HFF-Myc (cell line): Measurements from ENCODE around the gene LSAMP.

Source experiments
- DNase-seq: peaks from one replicate; pipeline ENCODE4 v3.0.0-alpha.2; 2011; ENCODE audit warnings: low read depth; ENCODE audit errors: extremely low read depth
- H3K4me3 ChIP-seq: replicated peaks from 2 replicates; pipeline ENCODE4 v1.5.1; 2011; ENCODE audit warnings: low read depth, mild to moderate bottlenecking, control low read depth, low read length
- TF ChIP-seq, protein P1 (sequence below): IDR thresholded peaks from 2 replicates; pipeline ENCODE4 v1.5.1; 2012; ENCODE audit warnings: mild to moderate bottlenecking, low read depth, low read length, control low read depth; ENCODE audit errors: missing control alignments

Gene LSAMP

DNA sequence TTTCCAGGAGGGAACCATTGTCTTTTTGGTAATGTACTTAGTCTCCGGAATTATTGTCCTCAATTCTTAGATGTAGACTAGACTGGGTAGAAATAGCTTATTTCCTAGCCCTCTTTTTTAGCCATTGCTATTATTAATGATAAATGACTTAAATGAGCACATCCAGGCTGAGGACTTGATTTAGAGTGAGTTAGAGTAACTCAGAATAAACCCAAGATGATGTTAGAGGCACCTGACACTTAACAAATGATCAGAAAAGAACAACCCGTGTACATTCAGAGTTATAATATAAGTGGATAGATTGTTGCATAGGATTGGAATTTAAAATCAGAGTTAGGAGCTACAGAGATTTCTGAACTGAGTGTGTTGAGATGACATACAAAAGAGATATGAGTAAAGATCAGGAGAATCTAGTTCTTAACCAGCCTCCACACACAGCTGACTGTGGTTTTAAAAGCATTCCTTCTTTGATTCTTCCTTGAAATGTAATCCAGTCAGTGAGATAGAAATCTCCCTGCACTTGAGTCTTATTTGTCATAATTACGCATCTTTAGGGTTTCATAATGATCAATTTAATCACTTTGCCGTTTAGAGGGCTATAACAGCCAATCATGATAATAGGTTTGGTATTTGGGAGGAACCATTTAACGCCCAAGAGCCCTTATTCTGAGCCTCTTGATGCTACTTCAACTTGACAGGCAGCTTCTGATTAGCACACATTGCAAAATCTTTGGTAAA is 455.4 kb downstream of the LSAMP start:
- no peak overlapping the region for H3K4me3 ChIP-seq
- DNase-seq: no peak
- TF ChIP-seq, protein P1, sequence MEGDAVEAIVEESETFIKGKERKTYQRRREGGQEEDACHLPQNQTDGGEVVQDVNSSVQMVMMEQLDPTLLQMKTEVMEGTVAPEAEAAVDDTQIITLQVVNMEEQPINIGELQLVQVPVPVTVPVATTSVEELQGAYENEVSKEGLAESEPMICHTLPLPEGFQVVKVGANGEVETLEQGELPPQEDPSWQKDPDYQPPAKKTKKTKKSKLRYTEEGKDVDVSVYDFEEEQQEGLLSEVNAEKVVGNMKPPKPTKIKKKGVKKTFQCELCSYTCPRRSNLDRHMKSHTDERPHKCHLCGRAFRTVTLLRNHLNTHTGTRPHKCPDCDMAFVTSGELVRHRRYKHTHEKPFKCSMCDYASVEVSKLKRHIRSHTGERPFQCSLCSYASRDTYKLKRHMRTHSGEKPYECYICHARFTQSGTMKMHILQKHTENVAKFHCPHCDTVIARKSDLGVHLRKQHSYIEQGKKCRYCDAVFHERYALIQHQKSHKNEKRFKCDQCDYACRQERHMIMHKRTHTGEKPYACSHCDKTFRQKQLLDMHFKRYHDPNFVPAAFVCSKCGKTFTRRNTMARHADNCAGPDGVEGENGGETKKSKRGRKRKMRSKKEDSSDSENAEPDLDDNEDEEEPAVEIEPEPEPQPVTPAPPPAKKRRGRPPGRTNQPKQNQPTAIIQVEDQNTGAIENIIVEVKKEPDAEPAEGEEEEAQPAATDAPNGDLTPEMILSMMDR: no peak

DNA sequence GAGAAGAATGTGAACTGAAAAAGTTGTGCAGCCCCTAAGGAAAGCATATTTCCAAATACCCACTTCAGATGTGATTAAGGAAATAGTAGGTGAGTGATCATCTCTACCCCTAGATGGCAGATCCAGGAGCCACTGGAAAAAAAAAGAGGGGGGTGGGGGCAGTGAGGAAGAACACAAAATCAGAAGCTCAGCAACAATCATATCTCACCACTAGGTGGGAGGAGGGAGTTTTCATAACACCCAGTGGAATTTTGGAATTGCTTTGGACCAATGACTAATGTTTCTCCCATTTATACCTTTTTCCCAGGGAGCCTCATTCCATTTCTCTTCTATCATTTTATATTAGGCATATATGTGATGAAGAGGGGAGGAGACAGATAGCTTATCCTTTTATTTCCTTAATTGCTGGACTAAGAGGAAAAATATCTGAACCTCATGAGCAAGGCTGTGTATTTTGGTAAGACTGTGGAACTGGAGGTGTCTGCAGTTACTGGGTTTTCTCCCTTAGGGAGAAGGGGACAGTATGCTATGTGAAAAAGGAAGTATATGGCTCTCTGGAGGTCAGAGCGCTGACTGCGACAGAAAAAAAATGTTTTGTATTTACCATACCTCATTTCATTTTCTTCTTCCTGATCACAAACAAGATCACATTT is 458.6 kb downstream of the LSAMP start:
- TF ChIP-seq, protein P1: peak; percentile 40
- no peak overlapping the region for H3K4me3 ChIP-seq
- DNase-seq: no peak

DNA sequence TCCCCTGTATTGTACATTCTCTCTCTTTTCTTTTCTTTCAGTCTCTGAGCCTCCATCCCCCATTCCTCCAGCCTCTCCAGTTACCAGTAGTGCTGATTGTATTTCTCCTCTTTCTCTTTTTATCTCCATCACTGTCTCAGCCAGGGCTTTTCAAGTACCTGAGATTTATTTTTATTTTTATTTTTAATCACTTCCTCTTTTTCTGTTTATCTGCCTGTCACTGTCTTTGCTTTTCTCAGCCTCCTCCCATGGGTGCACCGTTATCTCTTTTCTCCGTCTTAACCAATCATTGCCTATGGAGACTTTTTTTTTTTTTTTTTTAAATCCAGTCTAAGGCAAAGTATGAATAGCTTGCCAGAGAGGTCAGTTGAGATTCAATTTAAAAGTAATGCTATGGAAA is 462.7 kb downstream of the LSAMP start:
- DNase-seq: no peak
- H3K4me3 ChIP-seq: no peak overlapping the region
- TF ChIP-seq, protein P1: no peak

- DNase-seq: no peak
- TF ChIP-seq, protein P1: no peak
- H3K4me3 ChIP-seq: no peak overlapping the region
Measured at GRCh38 chr3:115982108-115982507, 463.2 kb downstream of the LSAMP start.

DNA sequence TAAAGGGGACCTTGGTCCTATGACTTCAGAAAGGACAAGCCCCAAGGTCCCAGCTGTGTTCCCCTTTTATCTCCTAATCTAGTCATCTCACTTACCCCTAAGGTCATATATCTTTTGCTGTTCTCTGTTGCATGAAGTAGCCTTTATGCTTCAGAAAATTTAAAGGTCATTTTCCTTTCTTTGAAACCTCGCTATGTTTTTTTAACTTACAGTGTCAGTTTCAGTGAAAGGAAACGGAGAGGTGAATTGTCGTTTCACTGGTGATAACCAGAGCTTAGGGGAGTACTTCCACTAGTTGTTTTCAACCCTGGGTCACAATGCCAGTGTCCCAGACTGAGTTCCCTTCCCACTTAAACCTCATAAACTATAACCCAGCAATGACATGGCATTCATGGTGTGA is 464.6 kb downstream of the LSAMP start:
- DNase-seq: no peak
- H3K4me3 ChIP-seq: no peak overlapping the region
- TF ChIP-seq, protein P1: no peak

GRCh38 chr3:115977866-115978265 is 467.4 kb downstream of the LSAMP start:
- no peak for DNase-seq
- no peak overlapping the region for H3K4me3 ChIP-seq
- TF ChIP-seq, protein P1: no peak
